ENCODE results near the gene ALKBH4. TPM values are rescaled to one million over a fixed set of nuclear protein-coding genes. Genes with fewer than 3 reads are reported as not detected.
"Not testable (repeated sequence)": the region's sequence is repeated elsewhere in the genome, so short reads cannot be mapped to it uniquely, and the experiment has no call there.

Gene ALKBH4
- total RNA-seq, 1 experiment from 2014 or later: 16.2 TPM

- no peak for DNase-seq (ENCODE audit: low read depth)
These were observed 35.3 kb downstream of the ALKBH4 start for GRCh38 chr7:102429141-102429899.

- no peak for DNase-seq (ENCODE audit: low read depth)
These were observed 37.7 kb downstream of the ALKBH4 start for GRCh38 chr7:102427019-102427405.

GRCh38 chr7:102426268-102427018 is 38.2 kb downstream of the ALKBH4 start:
- no peak for DNase-seq (ENCODE audit: low read depth)

GRCh38 chr7:102425639-102426267 is 38.9 kb downstream of the ALKBH4 start:
- no peak for DNase-seq (ENCODE audit: low read depth)

- no peak for DNase-seq (ENCODE audit: low read depth)
These were observed 39.9 kb downstream of the ALKBH4 start for GRCh38 chr7:102424787-102425218.

- no peak for DNase-seq (ENCODE audit: low read depth)
These were observed 40.5 kb downstream of the ALKBH4 start for GRCh38 chr7:102424129-102424551.

GRCh38 chr7:102421706-102422240 is 42.9 kb downstream of the ALKBH4 start:
- DNase-seq (ENCODE audit: low read depth): no peak

- no peak for DNase-seq (ENCODE audit: low read depth)
These were observed 46.1 kb downstream of the ALKBH4 start for GRCh38 chr7:102418592-102418991.

GRCh38 chr7:102417105-102417504 is 47.6 kb downstream of the ALKBH4 start:
- no peak for DNase-seq (ENCODE audit: low read depth)

- no peak for DNase-seq (ENCODE audit: low read depth)
These were observed 48.3 kb downstream of the ALKBH4 start for GRCh38 chr7:102416406-102416805.

GRCh38 chr7:102415685-102416225 is 48.9 kb downstream of the ALKBH4 start:
- no peak for DNase-seq (ENCODE audit: low read depth)

GRCh38 chr7:102413611-102414010 is 51.1 kb downstream of the ALKBH4 start:
- DNase-seq (ENCODE audit: low read depth): no peak

GRCh38 chr7:102413091-102413490 is 51.6 kb downstream of the ALKBH4 start:
- DNase-seq (ENCODE audit: low read depth): no peak

- peak; percentile 14 for DNase-seq (ENCODE audit: low read depth)
These were observed 52.1 kb downstream of the ALKBH4 start for GRCh38 chr7:102412548-102412947.

GRCh38 chr7:102410918-102411317 is 53.7 kb downstream of the ALKBH4 start:
- no peak for DNase-seq (ENCODE audit: low read depth)

- no peak for DNase-seq (ENCODE audit: low read depth)
These were observed 54.5 kb downstream of the ALKBH4 start for GRCh38 chr7:102410123-102410522.

- DNase-seq (ENCODE audit: low read depth): no peak
These were observed 55.3 kb downstream of the ALKBH4 start for GRCh38 chr7:102409340-102409739.

- DNase-seq (ENCODE audit: low read depth): not testable (repeated sequence)
These were observed 56.1 kb downstream of the ALKBH4 start for GRCh38 chr7:102408530-102408929.

- no peak for DNase-seq (ENCODE audit: low read depth)
These were observed 56.8 kb downstream of the ALKBH4 start for GRCh38 chr7:102407910-102408309.
